ENCODE measurements around the gene RERE.

Gene RERE

GRCh38 chr1:8580566-8580965 lies 236.9 kb downstream of the RERE start:
- TF ChIP-seq RAD21 (IDR thresholded peaks at IDR 0.05; ENCODE audit: low read depth) (no peak), YY1 (IDR thresholded peaks at IDR 0.05; ENCODE audit: low read depth) (no peak), CREB1 (IDR thresholded peaks at IDR 0.05; ENCODE audit: low read depth) (no peak), EP300 (IDR thresholded peaks at IDR 0.05; ENCODE audit: borderline replicate concordance) (no peak), USF1 (IDR thresholded peaks at IDR 0.05) (no peak), FOXM1 (IDR thresholded peaks at IDR 0.05; ENCODE audit: borderline replicate concordance, low read depth) (no peak), MAX (IDR thresholded peaks at IDR 0.05) (no peak), TEAD4 (IDR thresholded peaks at IDR 0.05) (no peak), ZBTB7A (IDR thresholded peaks at IDR 0.05; ENCODE audit: low read depth) (no peak), REST (IDR thresholded peaks at IDR 0.05; ENCODE audit: low read depth) (no peak), CEBPB (IDR thresholded peaks at IDR 0.05) (no peak), TCF12 (IDR thresholded peaks at IDR 0.05; ENCODE audit: low read depth) (no peak), EGR1 (IDR thresholded peaks at IDR 0.05) (no peak), TAF1 (IDR thresholded peaks at IDR 0.05; ENCODE audit: low read depth) (no peak), NFIC (IDR thresholded peaks at IDR 0.05) (no peak)

- TF ChIP-seq TCF12 (IDR thresholded peaks at IDR 0.05; ENCODE audit: low read depth) (no peak), REST (IDR thresholded peaks at IDR 0.05; ENCODE audit: low read depth) (no peak), ZBTB7A (IDR thresholded peaks at IDR 0.05; ENCODE audit: low read depth) (no peak), CEBPB (IDR thresholded peaks at IDR 0.05) (no peak)
Measured at GRCh38 chr1:8578936-8579335, 238.5 kb downstream of the RERE start.

- TF ChIP-seq ZBTB7A (IDR thresholded peaks at IDR 0.05; ENCODE audit: low read depth) (no peak), CEBPB (IDR thresholded peaks at IDR 0.05) (no peak), TEAD4 (IDR thresholded peaks at IDR 0.05) (no peak), USF1 (IDR thresholded peaks at IDR 0.05) (no peak), YY1 (IDR thresholded peaks at IDR 0.05; ENCODE audit: low read depth) (no peak)
Measured at GRCh38 chr1:8578132-8578877, 239.1 kb downstream of the RERE start.

- TF ChIP-seq REST (IDR thresholded peaks at IDR 0.05; ENCODE audit: low read depth) (no peak), TEAD4 (IDR thresholded peaks at IDR 0.05) (0 out of 2 replicates have a peak, but pooled peaks have one; percentile 40)
Measured at GRCh38 chr1:8574985-8575384, 242.5 kb downstream of the RERE start.

- TF ChIP-seq EP300 (IDR thresholded peaks at IDR 0.05; ENCODE audit: borderline replicate concordance) (no peak), TAF1 (IDR thresholded peaks at IDR 0.05; ENCODE audit: low read depth) (no peak), EGR1 (IDR thresholded peaks at IDR 0.05) (no peak), MAX (IDR thresholded peaks at IDR 0.05) (no peak), CREB1 (IDR thresholded peaks at IDR 0.05; ENCODE audit: low read depth) (no peak), TEAD4 (IDR thresholded peaks at IDR 0.05) (no peak)
Measured at GRCh38 chr1:8572106-8572505, 245.3 kb downstream of the RERE start.

Data from Ishikawa (cell line).